Measurements from ENCODE around the gene MROH7. TPM values are rescaled to one million over a fixed set of nuclear protein-coding genes. Genes with fewer than 3 reads are reported as not detected.

The MROH7 gene
- total RNA-seq, 1 donor from 2014 or later: 0.82 TPM

Other genes with a start within 250 kb of the MROH7 start
- gene SSBP3, start 235.4 kb upstream of the MROH7 start, total RNA-seq: 39.1 TPM
- gene ACOT11, start 93.6 kb upstream of the MROH7 start, total RNA-seq: 1.2 TPM
- not detected for gene FAM151A, start 18.3 kb upstream of the MROH7 start, total RNA-seq
- gene TTC4, start 74.1 kb downstream of the MROH7 start, total RNA-seq: 20.0 TPM
- gene PARS2, start 122.7 kb downstream of the MROH7 start, total RNA-seq: 3.3 TPM
- gene TTC22, start 159.5 kb downstream of the MROH7 start, total RNA-seq: under 0.01 TPM
- gene DHCR24, start 245.4 kb downstream of the MROH7 start, total RNA-seq: 47.3 TPM

Measured in frontal cortex (tissue), 1 donor.